GM18502 (cell line): Measurements from ENCODE around the gene SPATA20.

ENCODE experiments used
- ATAC-seq: cut with Tn5 transposase; IDR thresholded peaks from one replicate; pipeline ENCODE4 v1.9.1; 2021; ENCODE audit warnings: mild to moderate bottlenecking; ENCODE audit not compliant: unreplicated experiment, poor library complexity

Gene SPATA20

DNA sequence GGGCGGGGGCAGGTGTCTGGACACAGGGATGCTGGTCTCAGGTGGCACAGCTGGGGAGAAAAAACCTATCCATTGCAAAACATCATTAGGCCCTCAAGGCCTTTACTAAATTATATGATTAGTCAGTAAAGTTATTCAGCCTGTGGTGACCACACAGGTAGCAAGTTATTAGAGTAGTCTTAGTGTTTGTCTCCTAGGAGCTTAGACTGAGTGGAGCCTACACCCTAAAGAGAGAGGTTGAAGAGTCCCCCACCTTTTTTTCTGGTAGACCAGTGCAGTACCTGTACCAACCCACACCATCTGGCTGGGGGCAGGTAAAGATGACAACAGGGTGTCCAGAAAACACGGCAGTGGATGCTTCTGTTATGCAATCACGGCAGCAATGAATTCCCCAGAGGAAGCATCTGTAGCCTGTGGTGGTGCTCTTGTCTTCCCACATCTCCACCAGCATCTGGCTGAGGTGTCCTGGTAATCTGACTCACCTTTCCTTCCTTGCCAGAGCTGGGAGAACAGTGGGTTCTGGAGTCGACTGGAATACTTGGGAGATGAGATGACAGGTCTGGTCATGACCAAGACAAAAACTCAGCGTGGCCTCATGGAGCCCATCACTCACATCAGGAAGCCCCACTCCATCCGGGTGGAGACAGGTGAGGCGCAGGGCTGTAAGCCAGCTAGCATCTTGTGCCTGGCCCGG lies 27.7 kb upstream of the SPATA20 start:
- no peak for ATAC-seq

DNA sequence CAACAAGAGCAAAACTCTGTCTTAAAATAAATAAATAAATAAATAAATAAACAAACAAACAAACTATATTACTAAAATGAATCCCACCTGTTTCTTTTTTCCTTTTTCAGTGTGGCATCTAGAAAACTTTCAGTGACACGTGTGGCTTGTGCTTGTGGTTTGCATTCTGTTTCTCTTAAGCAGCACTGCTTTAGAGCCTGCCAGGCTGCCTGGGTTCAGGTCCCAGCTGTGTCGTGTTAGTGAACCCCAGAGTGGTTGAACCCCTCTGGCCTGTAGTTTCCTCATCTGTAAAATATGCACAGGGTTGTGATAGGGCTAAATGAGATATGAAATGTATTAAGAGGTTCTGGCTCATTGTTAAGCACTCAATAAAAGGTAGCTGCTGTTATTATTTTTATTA lies 26.5 kb upstream of the SPATA20 start:
- no peak for ATAC-seq

DNA sequence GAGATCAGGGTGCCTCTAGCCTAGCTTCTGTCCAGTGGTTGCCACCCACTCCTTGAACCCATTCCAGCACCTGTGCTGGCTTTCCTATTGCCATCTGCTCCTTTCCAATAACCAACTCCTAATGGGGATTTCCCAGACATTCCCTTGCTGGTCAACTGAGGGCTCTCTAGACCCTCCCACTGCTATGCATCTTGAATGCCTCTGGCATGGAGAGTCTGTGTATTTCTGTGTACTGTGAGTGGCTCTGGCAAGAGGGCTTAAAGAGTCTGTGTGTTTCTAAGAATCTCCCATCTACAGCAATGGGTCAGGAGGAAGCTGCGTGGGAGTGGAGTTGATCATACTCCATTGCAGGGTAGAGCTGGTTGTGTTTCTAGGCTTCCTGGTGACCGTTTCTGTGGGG lies 25.5 kb upstream of the SPATA20 start:
- no peak for ATAC-seq

DNA sequence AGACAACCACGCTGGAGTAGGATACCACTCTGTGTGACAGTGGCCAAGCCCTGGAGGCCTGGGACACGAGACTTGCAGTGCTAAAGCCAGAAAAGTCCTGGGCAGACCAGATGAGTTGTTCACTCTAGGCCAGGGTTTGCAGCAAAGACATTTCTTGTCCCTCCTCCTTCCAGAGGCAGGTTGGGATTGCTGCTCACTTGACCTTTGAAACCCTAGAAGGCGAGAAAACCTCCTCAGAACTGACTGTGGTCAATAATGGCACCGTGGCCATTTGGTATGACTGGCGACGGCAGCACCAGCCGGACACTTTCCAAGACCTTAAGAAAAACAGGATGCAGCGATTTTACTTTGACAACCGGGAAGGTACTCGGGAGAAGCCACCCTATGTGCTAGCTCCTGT lies 24.2 kb upstream of the SPATA20 start:
- no peak for ATAC-seq

DNA sequence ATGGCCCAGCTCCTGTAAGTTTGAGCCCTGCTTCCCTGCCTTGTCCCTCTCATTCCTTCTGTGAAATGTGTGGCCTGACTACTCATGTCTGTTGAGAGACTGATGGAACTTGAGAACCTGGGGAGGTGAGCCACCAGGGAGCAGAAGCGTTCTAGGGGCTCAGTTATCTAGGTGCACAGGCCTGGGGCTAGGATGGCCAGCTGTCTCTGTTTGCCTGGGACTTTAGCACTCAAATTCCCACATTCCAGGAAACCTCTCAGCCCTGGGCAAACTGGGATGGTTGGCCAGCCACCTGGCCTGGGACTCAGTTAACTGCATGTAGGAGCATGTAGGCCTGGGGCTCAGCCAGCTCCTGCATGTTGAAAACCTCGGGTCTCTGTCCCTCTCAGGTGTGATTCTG lies 23.8 kb upstream of the SPATA20 start:
- ATAC-seq = no peak

DNA sequence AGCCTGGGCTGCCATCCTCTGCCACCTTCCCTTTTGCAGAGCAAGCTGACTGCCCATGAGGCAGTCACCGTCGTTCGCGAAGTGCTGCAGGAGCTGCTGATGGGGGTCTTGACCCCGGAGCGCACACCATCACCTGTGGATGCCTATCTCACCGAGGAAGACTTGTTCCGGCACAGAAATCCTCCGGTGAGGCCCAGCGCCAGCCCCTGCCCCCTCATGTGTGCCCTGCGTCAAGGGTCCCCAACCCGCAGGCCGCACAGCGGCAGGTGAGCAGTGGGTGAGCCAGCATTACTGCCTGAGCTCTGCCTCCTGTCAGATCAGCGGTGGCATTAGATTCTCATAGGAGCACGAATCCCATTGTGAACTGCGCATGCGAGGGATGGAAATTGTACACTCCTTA lies 22.1 kb upstream of the SPATA20 start:
- ATAC-seq = no peak

DNA sequence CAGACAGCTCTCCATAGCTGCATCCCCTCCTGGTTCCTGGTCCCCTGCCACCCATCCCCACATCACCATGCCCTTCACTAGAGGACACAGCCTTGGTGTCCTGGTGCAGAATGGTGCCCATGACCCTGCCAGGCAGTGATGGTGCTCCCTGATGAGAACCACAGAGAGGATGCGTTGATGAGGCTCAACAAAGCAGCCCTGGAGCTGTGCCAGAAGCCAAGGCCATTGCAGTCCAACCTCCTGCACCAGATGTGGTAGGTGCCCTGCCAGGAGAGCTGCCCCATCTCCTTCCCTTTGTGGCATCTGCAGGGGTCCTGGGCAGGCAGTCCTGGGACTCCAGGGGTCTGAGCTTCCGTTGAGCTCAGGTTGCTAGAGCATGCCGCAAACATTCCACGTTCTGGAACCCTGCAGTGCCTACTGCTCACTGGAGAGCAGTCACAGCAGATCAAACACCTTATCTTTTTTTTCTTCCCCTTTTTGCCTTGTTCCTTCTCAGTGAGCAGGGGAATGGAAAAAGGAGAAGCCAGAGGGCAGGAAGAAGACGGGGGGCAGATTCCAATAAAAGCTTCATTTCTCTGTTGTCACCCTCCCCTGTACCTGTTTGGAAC lies 19.7 kb upstream of the SPATA20 start:
- ATAC-seq = no peak

DNA sequence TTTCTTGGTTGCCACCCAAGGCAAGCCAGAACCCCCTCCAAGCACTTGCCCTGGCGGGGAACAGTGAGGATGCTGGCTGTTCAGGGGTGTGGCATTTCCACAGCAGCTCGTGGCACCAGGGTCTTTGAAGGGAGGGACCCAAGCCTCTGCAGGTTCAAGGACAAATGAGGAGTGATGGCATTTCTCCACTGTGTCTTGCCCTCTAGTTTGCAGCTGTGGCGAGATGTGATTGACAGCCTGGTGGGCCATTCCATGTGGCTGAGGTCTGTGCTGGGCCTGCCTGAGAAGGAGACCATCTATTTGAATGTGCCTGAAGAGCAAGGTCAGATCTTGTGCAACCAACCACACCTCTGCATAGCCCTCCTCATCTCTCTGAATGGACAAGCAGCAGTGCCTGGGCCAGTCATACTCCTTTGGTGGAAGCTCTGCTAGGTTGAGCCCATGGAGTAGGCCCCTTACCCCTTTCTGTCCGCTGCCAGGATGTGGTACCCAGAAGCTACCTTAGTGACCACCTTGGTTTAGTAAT lies 19.0 kb upstream of the SPATA20 start:
- ATAC-seq = no peak

DNA sequence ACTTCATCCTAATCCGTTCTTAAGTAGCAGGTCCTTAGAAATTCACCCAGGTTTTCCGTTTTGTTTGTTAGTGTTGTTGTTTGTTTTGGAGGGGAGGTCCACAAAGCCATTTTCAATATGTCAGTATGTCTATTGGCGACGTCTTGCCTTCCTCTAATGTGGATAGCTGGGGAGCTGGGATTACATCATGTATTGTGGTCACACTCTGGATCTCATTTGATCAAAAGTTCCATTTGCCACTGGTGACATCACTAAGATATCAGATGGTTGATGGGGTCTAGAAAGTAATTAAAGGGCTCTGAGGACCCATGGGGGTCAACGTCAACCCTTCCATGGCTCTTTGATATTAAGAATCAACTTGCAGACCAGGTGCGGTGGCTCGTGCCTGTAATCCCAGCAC lies 17.1 kb upstream of the SPATA20 start:
- ATAC-seq = no peak

DNA sequence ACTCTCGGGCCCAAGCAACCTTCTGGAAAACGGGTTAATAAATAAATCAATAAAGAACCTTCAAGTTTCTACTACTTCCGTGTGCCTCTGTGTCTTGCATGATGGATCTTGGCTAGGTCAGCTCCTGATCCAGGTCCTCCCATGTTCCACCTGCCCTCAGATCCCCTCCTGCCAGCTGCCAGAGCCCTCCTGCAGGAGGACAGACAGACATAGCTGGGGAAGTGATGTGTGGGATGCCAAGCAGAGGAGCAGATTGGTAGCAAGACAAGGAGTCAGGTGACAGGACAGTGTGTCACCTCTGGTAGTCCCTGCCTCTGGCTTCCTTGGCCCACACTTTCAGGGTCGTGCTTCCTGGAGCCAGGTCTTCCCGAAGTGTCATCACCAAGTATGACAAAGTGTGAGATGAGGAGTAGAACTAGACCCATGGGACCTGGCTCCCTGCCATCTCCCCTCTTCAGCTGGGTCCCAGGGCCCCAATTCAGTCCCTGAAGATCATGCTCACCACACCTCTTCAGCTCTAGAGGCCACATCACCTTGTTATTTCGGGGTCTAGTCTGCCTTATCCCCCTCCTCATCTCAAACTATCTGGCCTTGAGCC lies 15.4 kb upstream of the SPATA20 start:
- no peak for ATAC-seq

DNA sequence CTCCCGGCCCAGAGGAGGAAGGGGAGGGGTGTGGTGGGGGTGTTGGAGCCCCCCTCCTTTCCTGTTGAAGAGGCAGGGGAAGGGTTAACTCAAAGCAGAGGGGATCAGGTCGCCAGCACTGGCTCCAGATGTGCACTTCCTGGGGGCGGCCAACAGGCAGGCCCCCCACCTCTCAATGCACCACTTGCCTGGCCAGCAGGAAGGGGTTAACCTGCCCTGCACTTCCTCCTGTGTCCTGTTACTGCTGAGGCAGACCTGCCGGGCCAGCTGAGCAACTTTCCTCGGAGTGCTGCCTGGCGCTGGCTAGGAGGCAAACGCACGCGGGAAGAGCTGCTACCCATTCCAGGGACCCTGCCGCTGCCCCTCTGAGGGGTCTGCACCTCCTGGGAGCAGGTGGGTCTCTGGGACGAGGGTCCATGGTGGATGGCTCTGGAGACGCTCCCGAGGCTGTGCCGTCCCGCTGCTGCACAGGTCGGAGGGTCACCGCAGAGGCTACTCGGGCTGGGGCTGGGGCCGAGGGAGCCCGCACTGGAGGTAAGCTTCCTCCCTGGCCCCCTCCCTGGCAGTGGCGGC lies 14.4 kb upstream of the SPATA20 start, which contains the start of gene EPN3:
TSS of gene EPN3 (plus strand) at position 284 of the 573 bp plus-strand sequence. CDS start 3,822 bp downstream, outside the sequence.
- ATAC-seq = no peak

DNA sequence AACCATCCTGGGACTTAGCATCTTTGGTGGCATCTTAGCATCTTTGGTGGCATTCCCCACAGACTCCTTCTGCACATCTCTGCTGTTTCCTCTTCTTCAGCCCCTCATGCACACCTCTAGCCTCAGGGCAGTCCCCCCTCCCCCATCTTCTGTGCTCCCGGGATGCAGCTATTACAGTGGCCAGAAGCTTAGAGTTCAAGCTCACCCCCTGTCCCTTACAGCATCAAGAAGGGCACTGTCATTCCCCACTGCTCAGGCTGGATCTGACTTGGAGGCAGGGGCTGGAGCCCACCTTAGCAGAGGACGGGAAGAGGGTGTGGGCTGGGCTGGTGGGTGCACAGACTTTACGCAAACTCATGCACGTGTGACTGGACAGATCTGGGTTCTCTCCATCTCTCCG lies 13.8 kb upstream of the SPATA20 start:
- no peak for ATAC-seq

DNA sequence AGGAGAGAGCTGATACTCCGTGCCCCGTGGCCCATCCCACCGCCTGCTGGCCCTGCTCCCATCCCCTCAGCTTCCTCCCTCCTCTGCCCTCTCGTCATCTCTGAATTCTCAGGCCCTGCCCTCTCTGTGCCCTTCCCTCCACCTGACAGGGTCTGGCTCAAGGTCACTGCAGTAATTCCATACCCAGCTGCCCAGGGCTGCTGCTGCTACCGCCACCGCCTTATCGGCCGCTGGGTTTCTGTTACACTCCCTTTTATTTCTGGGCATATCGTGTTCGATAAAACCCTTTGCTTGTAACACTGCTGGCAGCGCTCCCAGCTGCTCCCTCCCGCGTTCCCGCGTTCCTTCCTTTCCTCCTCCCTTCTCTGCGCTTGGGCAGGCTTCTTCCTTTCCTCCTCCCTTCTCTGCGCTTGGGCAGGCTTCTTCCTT lies 13.2 kb upstream of the SPATA20 start:
- ATAC-seq = no peak

DNA sequence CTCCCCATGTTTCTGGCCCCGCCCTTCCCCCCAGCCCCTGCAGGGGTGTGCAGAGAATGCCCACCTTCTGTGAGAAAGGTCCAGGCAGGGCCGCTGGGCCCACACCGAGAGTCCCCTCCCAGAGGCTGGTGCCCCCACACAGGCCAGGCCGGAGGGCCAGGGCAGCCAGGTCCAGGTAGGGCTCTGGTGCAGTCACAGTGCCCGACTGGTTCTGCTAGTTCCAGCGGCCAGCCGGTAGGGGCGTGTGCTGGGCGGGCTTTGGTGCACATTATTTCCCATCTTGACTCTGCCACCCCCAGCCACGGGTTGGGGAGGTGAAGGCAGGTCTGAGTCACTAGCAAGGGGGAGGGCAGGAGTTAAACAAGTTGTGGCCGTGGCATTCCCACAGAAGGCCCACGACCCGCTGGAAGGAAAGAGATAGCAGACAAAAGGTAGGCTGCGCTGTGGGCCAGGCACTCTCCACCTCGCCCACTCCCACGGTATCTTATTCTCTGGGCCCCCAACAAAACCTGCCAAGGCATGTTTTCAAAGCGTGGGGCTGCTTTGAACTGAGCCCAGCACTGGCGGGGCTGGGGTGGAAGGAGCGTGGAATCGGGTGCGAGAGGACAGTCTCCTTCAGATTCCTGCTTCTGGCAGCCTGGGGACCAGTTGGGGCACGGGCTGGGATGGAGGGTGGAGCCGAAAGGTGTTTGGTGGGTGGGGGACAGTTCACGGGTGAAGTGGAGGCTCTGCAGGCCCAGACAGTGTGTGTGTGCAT lies 12.6 kb upstream of the SPATA20 start:
- no peak for ATAC-seq

DNA sequence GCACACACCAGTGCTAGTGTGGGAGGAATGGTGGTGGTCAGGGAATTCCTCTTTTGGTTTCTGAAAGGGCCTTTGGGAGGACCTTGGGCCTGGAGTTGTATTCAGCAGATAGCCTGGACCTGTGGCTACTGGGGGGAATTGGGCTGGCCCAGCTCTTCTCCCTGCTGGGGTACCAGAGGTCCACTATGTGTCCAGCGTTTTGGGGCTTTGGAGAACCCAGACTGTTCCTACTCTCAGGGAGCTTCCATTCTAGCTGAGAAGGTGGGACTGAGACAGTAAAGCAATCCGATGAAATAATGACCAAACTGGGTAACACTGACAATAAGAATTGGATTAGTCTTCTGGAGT lies 12.0 kb upstream of the SPATA20 start:
- ATAC-seq = no peak

DNA sequence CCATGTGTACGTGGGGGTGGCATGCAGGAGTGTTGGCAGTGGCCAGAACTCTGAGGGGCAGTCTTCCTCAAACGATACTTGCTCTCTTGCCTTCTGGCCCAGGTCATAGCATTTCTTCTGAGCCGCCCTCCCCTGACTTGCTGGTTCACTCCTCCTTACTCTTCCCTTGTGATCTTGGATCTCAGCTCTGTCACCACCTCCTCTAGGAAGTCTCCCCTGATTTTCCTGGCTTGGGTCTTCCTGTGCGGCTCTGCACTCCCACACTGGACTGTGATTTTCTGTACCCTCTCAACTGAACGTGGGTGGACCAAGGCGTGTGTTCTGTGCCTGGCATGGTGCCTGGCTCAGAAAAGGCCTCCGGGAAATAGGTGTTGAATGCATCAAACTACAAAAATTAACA lies 11.6 kb upstream of the SPATA20 start:
- ATAC-seq = no peak

DNA sequence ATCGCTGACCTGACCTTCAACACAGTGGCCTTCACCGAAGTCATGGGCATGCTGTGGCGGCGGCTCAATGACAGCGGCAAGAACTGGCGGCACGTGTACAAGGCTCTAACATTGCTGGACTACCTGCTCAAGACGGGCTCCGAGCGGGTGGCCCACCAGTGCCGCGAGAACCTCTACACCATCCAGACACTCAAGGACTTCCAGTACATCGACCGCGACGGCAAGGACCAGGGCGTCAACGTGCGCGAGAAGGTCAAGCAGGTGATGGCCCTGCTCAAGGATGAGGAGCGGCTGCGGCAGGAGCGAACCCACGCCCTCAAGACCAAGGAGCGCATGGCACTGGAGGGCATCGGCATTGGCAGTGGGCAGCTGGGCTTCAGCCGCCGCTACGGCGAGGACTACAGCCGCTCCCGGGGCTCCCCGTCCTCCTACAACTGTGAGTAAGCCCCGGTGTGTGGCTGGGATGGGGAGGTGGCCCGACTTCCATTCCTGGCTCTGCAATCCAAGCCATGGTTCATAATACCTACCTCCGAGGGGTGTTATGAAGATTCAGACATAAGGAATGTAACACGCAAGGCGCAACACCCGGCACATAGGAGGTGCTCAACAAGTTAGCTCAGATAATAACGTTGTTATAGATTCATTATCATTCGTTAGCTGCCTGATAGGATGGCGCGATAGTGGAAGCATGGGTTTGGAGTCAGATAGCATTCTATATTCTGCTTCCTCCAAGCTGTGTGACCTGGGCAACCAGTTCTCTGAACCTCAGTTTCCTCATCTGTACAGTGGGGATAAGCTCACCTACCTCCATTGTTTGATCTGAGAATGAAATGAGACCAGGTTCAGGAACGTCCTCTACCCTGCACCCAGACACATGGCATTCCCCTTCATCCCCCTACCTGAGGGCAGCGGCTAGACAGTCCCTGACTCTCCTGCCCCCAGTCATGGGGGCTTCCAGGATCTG lies 10.0 kb upstream of the SPATA20 start:
- ATAC-seq = no peak

DNA sequence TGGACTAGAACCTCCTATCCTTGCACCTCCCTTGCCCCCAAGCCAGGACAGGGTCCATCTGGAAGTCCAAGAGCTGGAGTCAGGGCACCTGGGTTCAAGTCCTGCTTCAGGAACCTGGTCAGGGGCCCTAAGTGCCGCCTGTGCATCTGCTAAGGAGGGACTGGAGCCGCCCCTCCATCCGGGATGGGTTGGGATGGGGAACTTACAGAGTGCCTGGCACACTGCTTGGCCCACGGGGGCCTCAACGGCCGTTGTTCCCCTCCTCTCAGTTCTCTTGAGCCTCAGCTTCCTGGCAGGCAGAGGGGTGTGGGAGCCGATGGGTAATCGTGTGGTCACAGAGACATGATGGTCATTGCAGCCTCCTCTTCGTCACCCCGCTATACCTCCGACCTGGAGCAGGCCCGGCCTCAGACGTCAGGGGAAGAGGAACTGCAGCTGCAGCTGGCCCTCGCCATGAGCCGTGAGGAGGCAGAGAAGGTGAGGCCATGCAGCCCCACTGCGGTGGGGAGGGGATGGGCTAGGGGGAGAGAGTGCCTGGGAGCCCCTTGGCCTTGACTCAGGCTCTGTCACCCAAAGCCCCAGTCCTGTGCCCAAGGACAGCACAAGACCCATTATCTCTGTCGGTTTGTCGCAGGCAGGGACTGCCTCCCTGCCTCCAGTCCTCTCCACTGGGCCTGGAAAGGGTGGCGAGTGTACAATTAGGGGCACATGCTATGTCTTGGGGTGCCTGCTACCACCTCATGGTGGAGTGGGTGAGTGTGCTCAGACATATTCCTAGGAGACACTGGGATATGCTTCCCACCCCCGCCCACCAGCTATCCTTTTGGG lies 9.0 kb upstream of the SPATA20 start:
- ATAC-seq = no peak
